Endothelial cell of umbilical vein (primary cell): ENCODE data around the gene AKT1. TPM values are rescaled to one million over a fixed set of nuclear protein-coding genes. Genes with fewer than 3 reads are reported as not detected.

Source experiments
- BruUV-seq: library from RNA; stranded (reverse); fragments of 400-500 nt; replicated peaks from 2 replicates; lab custom pipeline; 2021; lab: Mats Ljungman, UMichigan
- CTCF ChIA-PET: fragments of 300-600, 350-600 bp; sonication (Branson Sonifier 250); formaldehyde crosslinking; loops from one replicate; lab custom pipeline; 2021; ENCODE audit warnings: antibody characterized with exemption, inconsistent platforms; lab: Charles Lee
- POLR2A ChIA-PET: fragments of 300-600, 350-600 bp; sonication (Branson Sonifier 250); formaldehyde crosslinking; loops from one replicate; lab custom pipeline; 2021; ENCODE audit warnings: antibody characterized with exemption, inconsistent platforms; lab: Charles Lee
- DNase-seq: peaks from one replicate; pipeline ENCODE4 v3.0.0-alpha.2; 2011; ENCODE audit warnings: low read depth, low spot score
- FAIRE-seq: peaks from 2 replicates; lab custom pipeline; 2011; peaks lifted over from hg19 to GRCh38; lab: Jason Lieb, UNC
- H2AFZ ChIP-seq: 2 replicates; pipeline ENCODE4 v1.6.0; 2012; ENCODE audit warnings: low read depth, low read length, control low read depth, inconsistent platforms
- H3K27ac ChIP-seq: 2 replicates; pipeline ENCODE4 v1.5.1; 2011; ENCODE audit warnings: low read depth, mild to moderate bottlenecking, control low read depth, low read length, moderate library complexity; ENCODE audit not compliant: insufficient read depth
- H3K27me3 ChIP-seq, 2 experiments: 2 replicates each; pipeline versions ENCODE4 v1.6.0 to v1.6.1; 2011; ENCODE audit warnings: low read length in 2 of 2, mixed read lengths in 1 of 2; ENCODE audit not compliant: control insufficient read depth in 2 of 2, insufficient read depth in 2 of 2
- H3K36me3 ChIP-seq, 2 experiments: 2 replicates in 1 of 2; 3 replicates in 1 of 2; pipeline ENCODE4 v1.5.1; 2011; ENCODE audit warnings: low read length in 2 of 2, mild to moderate bottlenecking in 1 of 2, moderate library complexity in 1 of 2; ENCODE audit not compliant: control insufficient read depth in 2 of 2, insufficient read depth in 2 of 2; ENCODE audit errors: extremely low read depth in 1 of 2
- H3K4me1 ChIP-seq: 3 replicates; pipeline ENCODE4 v1.5.1; 2011; ENCODE audit warnings: mild to moderate bottlenecking, low read length; ENCODE audit not compliant: control insufficient read depth, insufficient read depth; ENCODE audit errors: extremely low read depth
- H3K4me2 ChIP-seq: 2 replicates; pipeline ENCODE4 v1.6.1; 2011; ENCODE audit warnings: low read length, control low read depth, mixed read lengths; ENCODE audit not compliant: insufficient read depth
- H3K4me3 ChIP-seq, 3 experiments: fragments of 200-600 bp in 1 of 3; sonication (generic), shearing (Covaris generic) in 1 of 3; replicated peaks in 1 of 3; 2 replicates each; pipeline ENCODE4 v1.5.1; 2011 to 2016; ENCODE audit warnings: control low read depth in 3 of 3, low read length in 3 of 3, mild to moderate bottlenecking in 2 of 3, inconsistent platforms in 1 of 3, low read depth in 1 of 3, moderate library complexity in 1 of 3; ENCODE audit not compliant: insufficient read depth in 1 of 3
- H3K79me2 ChIP-seq: 2 replicates; pipeline ENCODE4 v1.6.0; 2012; ENCODE audit warnings: low read length, inconsistent platforms; ENCODE audit not compliant: control insufficient read depth, insufficient read depth
- H3K9ac ChIP-seq: replicated peaks from 2 replicates; pipeline ENCODE3; 2011; ENCODE audit warnings: low read length, control low read depth; ENCODE audit not compliant: insufficient read depth; ENCODE audit errors: extremely low read depth
- H3K9me1 ChIP-seq: replicated peaks from 3 replicates; pipeline ENCODE4 v1.6.0; 2011; ENCODE audit warnings: mild to moderate bottlenecking, low read length; ENCODE audit not compliant: control insufficient read depth, insufficient read depth; ENCODE audit errors: extremely low read depth
- H3K9me3 ChIP-seq: replicated peaks from 2 replicates; pipeline ENCODE4 v1.5.1; 2012; ENCODE audit warnings: low read length, inconsistent platforms; ENCODE audit not compliant: control insufficient read depth, insufficient read depth
- H4K20me1 ChIP-seq: replicated peaks from 2 replicates; pipeline ENCODE3; 2011; ENCODE audit warnings: mild to moderate bottlenecking, low read length; ENCODE audit not compliant: control insufficient read depth, insufficient read depth; ENCODE audit errors: extremely low read depth
- EZH2 ChIP-seq: IDR thresholded peaks from 2 replicates; pipeline ENCODE4 v1.6.1; 2012; ENCODE audit warnings: borderline replicate concordance, low read depth, mild to moderate bottlenecking, moderate library complexity, low read length, inconsistent platforms; ENCODE audit not compliant: severe bottlenecking
- GATA2 ChIP-seq: IDR thresholded peaks from 2 replicates; pipeline ENCODE4 v1.7.0; 2011; ENCODE audit warnings: low read depth, mild to moderate bottlenecking, moderate library complexity, mixed read lengths, low read length; ENCODE audit not compliant: insufficient read length, insufficient read depth
- JUN ChIP-seq: IDR thresholded peaks from 2 replicates; pipeline ENCODE4 v1.6.1; 2011; ENCODE audit warnings: borderline replicate concordance, low read depth; ENCODE audit not compliant: insufficient read length, insufficient read depth
- MYC ChIP-seq: IDR thresholded peaks from one replicate; pipeline ENCODE4 v1.6.1; 2011; ENCODE audit warnings: mild to moderate bottlenecking, low read depth, low read length
- POLR2A ChIP-seq: IDR thresholded peaks from 2 replicates; pipeline ENCODE4 v1.6.1; 2012; ENCODE audit warnings: low read depth, mild to moderate bottlenecking, control low read depth, low read length
- POLR2AphosphoS5 ChIP-seq: IDR thresholded peaks from 2 replicates; pipeline ENCODE4 v1.6.1; 2012; ENCODE audit warnings: low read depth, mild to moderate bottlenecking, control low read depth, low read length, moderate library complexity; ENCODE audit not compliant: insufficient read depth
- dilution Hi-C: fragments of 300-500 bp; cut with MboI; formaldehyde crosslinking; loops from one replicate; pipeline ENCODE4 v1.15.0; 2019; ENCODE audit warnings: low sequenced_read_pairs; ENCODE audit not compliant: extremely low pct_ligation_motif_present
- intact Hi-C: fragments of 100-400 bp; cut with micrococcal nuclease; formaldehyde crosslinking; loops from one replicate; pipeline ENCODE4 v1.10.0; 2022
- polyA plus RNA-seq, 4 experiments: library from polyadenylated mRNA; depleted of rRNA in 3 of 4; stranded (reverse) in 3 of 4; unstranded in 1 of 4; fragments of >200 nt; gene quantifications; 2 replicates each; pipeline versions ENCODE4 v1.2.1 to v1.2.3, GENCODE V29; 2011 to 2012; ENCODE audit warnings: missing spikeins in 1 of 4
- total RNA-seq: library from RNA; stranded (reverse); gene quantifications from 2 replicates; pipeline ENCODE4 v1.2.3, GENCODE V29; 2021
- TF ChIP-seq, protein P1 (sequence below), 2 donors: IDR thresholded peaks; 1 replicate in 1 of 2; 2 replicates in 1 of 2; pipeline ENCODE4 v1.5.1; 2011; ENCODE audit warnings: low read length in 2 of 2, mild to moderate bottlenecking in 2 of 2, moderate library complexity in 2 of 2, control low read depth in 1 of 2, inconsistent platforms in 1 of 2, low read depth in 1 of 2; ENCODE audit not compliant: insufficient read depth in 1 of 2; ENCODE audit errors: extremely low read depth in 1 of 2

The AKT1 gene
- total and polyA plus RNA-seq, 2 donors (not counting 3 experiments of a cell fraction or from before 2014, with no cell fraction given), result 177 to 191 TPM

DNA sequence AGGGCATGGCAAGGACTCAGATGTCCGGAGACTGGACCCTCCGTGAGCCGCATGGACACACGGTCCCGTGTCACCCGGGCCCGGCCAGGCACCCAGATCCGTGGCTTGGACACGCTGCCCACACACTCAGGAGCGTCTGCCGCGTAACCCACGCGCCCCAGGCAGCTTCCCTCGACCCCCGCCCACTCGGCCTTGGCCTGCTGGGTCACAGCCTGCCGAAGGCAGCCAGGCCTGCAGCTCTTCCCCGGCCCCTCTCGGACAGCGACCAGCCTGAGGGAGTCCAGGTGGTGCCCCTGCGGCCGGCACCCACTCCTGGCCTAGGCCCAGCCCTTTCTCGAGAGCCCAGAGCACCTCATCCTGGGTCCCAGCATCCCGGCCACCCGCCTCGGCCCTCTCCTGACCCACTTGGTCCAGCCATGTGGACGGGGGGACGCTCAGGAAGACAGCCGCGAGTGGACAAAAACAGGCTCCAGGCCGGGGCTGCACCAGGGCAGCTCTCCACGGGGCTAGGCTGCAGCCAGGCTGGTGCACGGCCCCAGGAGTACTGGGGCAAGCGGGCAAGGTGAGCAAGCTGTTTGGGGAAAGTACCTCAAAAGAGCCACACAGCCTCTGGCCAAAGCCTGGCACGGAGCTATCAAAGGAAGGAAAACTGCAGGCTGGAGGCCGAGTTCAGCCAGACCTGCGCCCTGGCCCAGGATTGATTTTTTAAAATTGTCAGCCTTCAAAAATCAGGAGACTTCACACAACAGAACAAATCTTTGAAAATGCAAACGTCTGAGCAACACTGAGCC is 6.5 kb downstream of the AKT1 start:
- Histone ChIP-seq H3K36me3 (peaks cover 2 to 24% of the 10 kb centered on the region in 2 experiments), H3K79me2 (peaks cover 62% of the 10 kb centered on the region), H2AFZ (no peak overlapping the region), H3K4me3 (no peak overlapping the region), H3K9me1 (no peaks in the 10 kb centered on the region), H3K4me2 (no peak overlapping the region), H3K9ac (no peak overlapping the region), H3K27me3 (no peaks in the 10 kb centered on the region), H3K4me1 (peaks cover 7% of the 10 kb centered on the region), H3K9me3 (no peaks in the 10 kb centered on the region), H4K20me1 (no peaks in the 10 kb centered on the region), H3K27ac (no peak overlapping the region)
- intact Hi-C loops, result no loop called here
- CTCF ChIA-PET, result no interaction called here
- DNase-seq, result no peak
- no peak for FAIRE-seq
- TF ChIP-seq EZH2 (no peak), MYC (no peak), POLR2AphosphoS5 (no peak), GATA2 (no peak), JUN (no peak), POLR2A (no peak)
- TF ChIP-seq, protein P1, sequence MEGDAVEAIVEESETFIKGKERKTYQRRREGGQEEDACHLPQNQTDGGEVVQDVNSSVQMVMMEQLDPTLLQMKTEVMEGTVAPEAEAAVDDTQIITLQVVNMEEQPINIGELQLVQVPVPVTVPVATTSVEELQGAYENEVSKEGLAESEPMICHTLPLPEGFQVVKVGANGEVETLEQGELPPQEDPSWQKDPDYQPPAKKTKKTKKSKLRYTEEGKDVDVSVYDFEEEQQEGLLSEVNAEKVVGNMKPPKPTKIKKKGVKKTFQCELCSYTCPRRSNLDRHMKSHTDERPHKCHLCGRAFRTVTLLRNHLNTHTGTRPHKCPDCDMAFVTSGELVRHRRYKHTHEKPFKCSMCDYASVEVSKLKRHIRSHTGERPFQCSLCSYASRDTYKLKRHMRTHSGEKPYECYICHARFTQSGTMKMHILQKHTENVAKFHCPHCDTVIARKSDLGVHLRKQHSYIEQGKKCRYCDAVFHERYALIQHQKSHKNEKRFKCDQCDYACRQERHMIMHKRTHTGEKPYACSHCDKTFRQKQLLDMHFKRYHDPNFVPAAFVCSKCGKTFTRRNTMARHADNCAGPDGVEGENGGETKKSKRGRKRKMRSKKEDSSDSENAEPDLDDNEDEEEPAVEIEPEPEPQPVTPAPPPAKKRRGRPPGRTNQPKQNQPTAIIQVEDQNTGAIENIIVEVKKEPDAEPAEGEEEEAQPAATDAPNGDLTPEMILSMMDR (IDR thresholded peaks at IDR 0.05; ENCODE audit: extremely low read depth in 1 of 2, insufficient read depth in 1 of 2, low read depth in 1 of 2, low read length in 2 of 2), result no peak
- dilution Hi-C loops, result no loop called here
- POLR2A ChIA-PET, result no interaction called here
- BruUV-seq, result no TSS peak
